HepG2 (cell line): Measurements from ENCODE around the gene IL1R1. TPM values are rescaled to one million over a fixed set of nuclear protein-coding genes. Genes with fewer than 3 reads are reported as not detected.

ENCODE experiments used
- FOXA3 ChIP-seq: IDR thresholded peaks from 2 replicates; pipeline ENCODE4 v1.6.1; 2016; ENCODE audit warnings: missing genetic modification reagents, missing compliant biosample characterization
- HDAC2 ChIP-seq: sonication (generic); formaldehyde crosslinking; IDR thresholded peaks from 2 replicates; pipeline ENCODE4 v1.4.0; 2020; ENCODE audit warnings: missing genetic modification reagents
- KMT2B ChIP-seq: IDR thresholded peaks from 2 replicates; pipeline ENCODE4 v1.6.1; 2016; ENCODE audit warnings: missing genetic modification reagents, missing compliant biosample characterization
- NAIF1 ChIP-seq: sonication (generic); formaldehyde crosslinking; IDR thresholded peaks from 2 replicates; pipeline ENCODE4 v1.5.0; 2020; ENCODE audit warnings: mild to moderate bottlenecking, missing genetic modification reagents, borderline replicate concordance
- NCOA1 ChIP-seq: sonication (generic); formaldehyde crosslinking; IDR thresholded peaks from 2 replicates; pipeline ENCODE4 v1.9.0; 2021; ENCODE audit warnings: missing genetic modification reagents
- NFKB2 ChIP-seq: sonication (generic); formaldehyde crosslinking; IDR thresholded peaks from 2 replicates; pipeline ENCODE4 v1.4.0; 2020; ENCODE audit warnings: missing genetic modification reagents, borderline replicate concordance
- NPAS2 ChIP-seq: sonication (generic); formaldehyde crosslinking; IDR thresholded peaks from 2 replicates; pipeline ENCODE4 v1.8.0; 2022; ENCODE audit warnings: mild to moderate bottlenecking, missing genetic modification reagents, borderline replicate concordance
- PCBP2 ChIP-seq: fragments of 200-400 bp; formaldehyde crosslinking; optimal IDR thresholded peaks from 2 replicates; pipeline ENCODE3; 2018; ENCODE audit warnings: low read length, low read depth; ENCODE audit not compliant: poor library complexity, severe bottlenecking
- PITX1 ChIP-seq: sonication (generic); formaldehyde crosslinking; IDR thresholded peaks from 2 replicates; pipeline ENCODE4 v1.5.1; 2020; ENCODE audit warnings: mild to moderate bottlenecking, missing genetic modification reagents
- POLR2A ChIP-seq, 2 experiments: IDR thresholded peaks; 2 replicates each; pipeline ENCODE4 v1.6.1; 2011; ENCODE audit warnings: low read depth in 2 of 2, low read length in 2 of 2, mild to moderate bottlenecking in 1 of 2, moderate library complexity in 1 of 2; ENCODE audit not compliant: insufficient read depth in 1 of 2
- POLR2G ChIP-seq: fragments of 200-400 bp; formaldehyde crosslinking; IDR thresholded peaks from 2 replicates; pipeline ENCODE4 v1.6.1; 2018; ENCODE audit warnings: mild to moderate bottlenecking, low read depth, low read length, moderate library complexity
- RBM39 ChIP-seq: fragments of 200-400 bp; formaldehyde crosslinking; IDR thresholded peaks from one replicate; pipeline ENCODE4 v1.6.1; 2018; ENCODE audit warnings: antibody characterized with exemption, mild to moderate bottlenecking, low read depth, low read length; ENCODE audit not compliant: poor library complexity, severe bottlenecking
- RNF219 ChIP-seq: sonication (generic); formaldehyde crosslinking; IDR thresholded peaks from 2 replicates; pipeline ENCODE4 v1.5.0; 2020; ENCODE audit warnings: mild to moderate bottlenecking, missing genetic modification reagents
- RORA ChIP-seq: sonication (generic); formaldehyde crosslinking; IDR thresholded peaks from 2 replicates; pipeline ENCODE4 v1.5.0; 2020; ENCODE audit warnings: mild to moderate bottlenecking, missing genetic modification reagents, moderate library complexity
- ZFY ChIP-seq: sonication (generic); formaldehyde crosslinking; IDR thresholded peaks from 2 replicates; pipeline ENCODE4 v1.4.0; 2020; ENCODE audit warnings: missing genetic modification reagents
- ZMYM3 ChIP-seq: sonication (generic); formaldehyde crosslinking; IDR thresholded peaks from 2 replicates; pipeline ENCODE4 v1.5.1; 2020; ENCODE audit warnings: mild to moderate bottlenecking, missing genetic modification reagents
- ZNF343 ChIP-seq: sonication (generic); formaldehyde crosslinking; IDR thresholded peaks from 2 replicates; pipeline ENCODE4 v1.4.0; 2020; ENCODE audit warnings: mild to moderate bottlenecking, missing genetic modification reagents
- ZNF550 ChIP-seq: sonication (generic); formaldehyde crosslinking; IDR thresholded peaks from 2 replicates; pipeline ENCODE4 v1.4.0; 2020; ENCODE audit warnings: mild to moderate bottlenecking, missing genetic modification reagents, borderline replicate concordance
- ZNF747 ChIP-seq: sonication (generic); formaldehyde crosslinking; IDR thresholded peaks from 2 replicates; pipeline ENCODE4 v1.8.1; 2023; ENCODE audit warnings: missing genetic modification reagents, mild to moderate bottlenecking, borderline replicate concordance
- ZNF790 ChIP-seq: sonication (generic); formaldehyde crosslinking; IDR thresholded peaks from 2 replicates; pipeline ENCODE4 v1.8.0; 2022; ENCODE audit warnings: missing genetic modification reagents, mild to moderate bottlenecking, borderline replicate concordance
- ZNF879 ChIP-seq: sonication (generic); formaldehyde crosslinking; IDR thresholded peaks from 2 replicates; pipeline ENCODE4 v1.8.1; 2023; ENCODE audit warnings: missing genetic modification reagents
- ZSCAN21 ChIP-seq: sonication (generic); formaldehyde crosslinking; IDR thresholded peaks from 2 replicates; pipeline ENCODE4 v1.8.0; 2022; ENCODE audit warnings: mild to moderate bottlenecking, missing genetic modification reagents, moderate library complexity, borderline replicate concordance
- polyA plus RNA-seq, 8 experiments: library from polyadenylated mRNA; depleted of rRNA in 3 of 8; stranded (reverse) in 7 of 8; unstranded in 1 of 8; fragments of >200 nt; fragmentation: Illumina TruSeq in 4 of 8; extraction: Trizol in 4 of 8; gene quantifications; 2 replicates each; pipeline versions ENCODE4 v1.2.1 to v1.2.3, GENCODE V29; 2011 to 2016; ENCODE audit warnings: low read depth in 4 of 8, missing spikeins in 1 of 8, mixed read lengths in 1 of 8; ENCODE audit not compliant: insufficient read depth in 1 of 8
- total RNA-seq, 5 experiments: library from RNA; depleted of rRNA; stranded (reverse); fragments of >200 nt; fragmentation: Illumina TruSeq; extraction: Trizol; gene quantifications; 2 replicates each; pipeline ENCODE4 v1.2.3, GENCODE V29; 2016; ENCODE audit warnings: low read depth in 1 of 5
- TF ChIP-seq, protein P1 (sequence below): sonication (generic); formaldehyde crosslinking; IDR thresholded peaks from 2 replicates; pipeline ENCODE4 v1.4.0; 2020; ENCODE audit warnings: mild to moderate bottlenecking, missing genetic modification reagents
- TF ChIP-seq, protein P2 (sequence below): IDR thresholded peaks from 2 replicates; pipeline ENCODE4 v1.6.1; 2016; ENCODE audit warnings: missing compliant biosample characterization, missing genetic modification reagents, borderline replicate concordance
- TF ChIP-seq, protein P3 (sequence below): sonication (generic); formaldehyde crosslinking; conservative IDR thresholded peaks from 2 replicates; pipeline ENCODE4 v1.8.0; 2022; ENCODE audit warnings: mild to moderate bottlenecking, moderate library complexity, missing genetic modification reagents

The IL1R1 gene
- total and polyA plus RNA-seq, 2 of the 13 experiments (the other 11 are each of a cell fraction or from before 2014, with no cell fraction given), result 38.0 to 93.1 TPM

GRCh38 chr2:102101849-102102635, 40.5 kb upstream of the IL1R1 start (continued):
- no peak for TF ChIP-seq RNF219 (CRISPR knock-in tag)
- no peak for TF ChIP-seq NAIF1 (CRISPR knock-in tag)
- no peak for TF ChIP-seq ZNF879
- no peak for TF ChIP-seq NFKB2
- TF ChIP-seq KMT2B, result no peak
- TF ChIP-seq ZNF790 (CRISPR knock-in tag), result no peak
- TF ChIP-seq ZFY (CRISPR knock-in tag), result no peak
- TF ChIP-seq ZSCAN21 (CRISPR knock-in tag), result peak; percentile 48; the same call in 1 of the 2 replicates
- TF ChIP-seq ZNF343 (CRISPR knock-in tag), result no peak
- TF ChIP-seq, protein P1, sequence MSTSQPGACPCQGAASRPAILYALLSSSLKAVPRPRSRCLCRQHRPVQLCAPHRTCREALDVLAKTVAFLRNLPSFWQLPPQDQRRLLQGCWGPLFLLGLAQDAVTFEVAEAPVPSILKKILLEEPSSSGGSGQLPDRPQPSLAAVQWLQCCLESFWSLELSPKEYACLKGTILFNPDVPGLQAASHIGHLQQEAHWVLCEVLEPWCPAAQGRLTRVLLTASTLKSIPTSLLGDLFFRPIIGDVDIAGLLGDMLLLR (CRISPR knock-in tag), result no peak
- TF ChIP-seq RBM39, result no peak
- TF ChIP-seq PCBP2, result no peak
- TF ChIP-seq HDAC2, result peak; percentile 15; the same call in 1 of the 2 replicates
- TF ChIP-seq ZNF550 (CRISPR knock-in tag), result no peak
- TF ChIP-seq FOXA3 (CRISPR knock-in tag), result peak; percentile 36; the same call in 1 of the 2 replicates
- TF ChIP-seq PITX1 (CRISPR knock-in tag), result peak; percentile 40; the same call in 1 of the 2 replicates
- TF ChIP-seq, protein P2, sequence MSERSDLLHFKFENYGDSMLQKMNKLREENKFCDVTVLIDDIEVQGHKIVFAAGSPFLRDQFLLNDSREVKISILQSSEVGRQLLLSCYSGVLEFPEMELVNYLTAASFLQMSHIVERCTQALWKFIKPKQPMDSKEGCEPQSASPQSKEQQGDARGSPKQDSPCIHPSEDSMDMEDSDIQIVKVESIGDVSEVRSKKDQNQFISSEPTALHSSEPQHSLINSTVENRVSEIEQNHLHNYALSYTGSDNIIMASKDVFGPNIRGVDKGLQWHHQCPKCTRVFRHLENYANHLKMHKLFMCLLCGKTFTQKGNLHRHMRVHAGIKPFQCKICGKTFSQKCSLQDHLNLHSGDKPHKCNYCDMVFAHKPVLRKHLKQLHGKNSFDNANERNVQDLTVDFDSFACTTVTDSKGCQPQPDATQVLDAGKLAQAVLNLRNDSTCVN, result no peak
- no peak for TF ChIP-seq POLR2A (IDR thresholded peaks at IDR 0.05; ENCODE audit: insufficient read depth in 1 of 2, low read depth in 2 of 2, low read length in 2 of 2)
- TF ChIP-seq POLR2G, result no peak
- no peak for TF ChIP-seq NCOA1 (CRISPR knock-in tag)
- TF ChIP-seq, protein P3, sequence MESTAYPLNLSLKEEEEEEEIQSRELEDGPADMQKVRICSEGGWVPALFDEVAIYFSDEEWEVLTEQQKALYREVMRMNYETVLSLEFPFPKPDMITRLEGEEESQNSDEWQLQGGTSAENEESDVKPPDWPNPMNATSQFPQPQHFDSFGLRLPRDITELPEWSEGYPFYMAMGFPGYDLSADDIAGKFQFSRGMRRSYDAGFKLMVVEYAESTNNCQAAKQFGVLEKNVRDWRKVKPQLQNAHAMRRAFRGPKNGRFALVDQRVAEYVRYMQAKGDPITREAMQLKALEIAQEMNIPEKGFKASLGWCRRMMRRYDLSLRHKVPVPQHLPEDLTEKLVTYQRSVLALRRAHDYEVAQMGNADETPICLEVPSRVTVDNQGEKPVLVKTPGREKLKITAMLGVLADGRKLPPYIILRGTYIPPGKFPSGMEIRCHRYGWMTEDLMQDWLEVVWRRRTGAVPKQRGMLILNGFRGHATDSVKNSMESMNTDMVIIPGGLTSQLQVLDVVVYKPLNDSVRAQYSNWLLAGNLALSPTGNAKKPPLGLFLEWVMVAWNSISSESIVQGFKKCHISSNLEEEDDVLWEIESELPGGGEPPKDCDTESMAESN (CRISPR knock-in tag), result no peak
- TF ChIP-seq ZNF747 (CRISPR knock-in tag), result no peak
- no peak for TF ChIP-seq NPAS2 (CRISPR knock-in tag)
- TF ChIP-seq RORA (CRISPR knock-in tag), result no peak
- peak; percentile 47; the same call in 1 of the 2 replicates for TF ChIP-seq ZMYM3 (CRISPR knock-in tag)
